Loucy (cell line): Measurements from ENCODE around the gene GTPBP1.

Experiments used
- EZH2phosphoT487 ChIP-seq: fragments of 200-600 bp; IDR thresholded peaks from 2 replicates; pipeline ENCODE4 v1.6.1; 2018; ENCODE audit warnings: antibody characterized with exemption, mild to moderate bottlenecking, moderate library complexity, borderline replicate concordance
- TF ChIP-seq, protein P1 (sequence below): fragments of 200-600 bp; sonication (generic); conservative IDR thresholded peaks from 2 replicates; pipeline ENCODE4 v1.5.1; 2014; ENCODE audit warnings: mild to moderate bottlenecking, antibody characterized with exemption, low read length

DNA sequence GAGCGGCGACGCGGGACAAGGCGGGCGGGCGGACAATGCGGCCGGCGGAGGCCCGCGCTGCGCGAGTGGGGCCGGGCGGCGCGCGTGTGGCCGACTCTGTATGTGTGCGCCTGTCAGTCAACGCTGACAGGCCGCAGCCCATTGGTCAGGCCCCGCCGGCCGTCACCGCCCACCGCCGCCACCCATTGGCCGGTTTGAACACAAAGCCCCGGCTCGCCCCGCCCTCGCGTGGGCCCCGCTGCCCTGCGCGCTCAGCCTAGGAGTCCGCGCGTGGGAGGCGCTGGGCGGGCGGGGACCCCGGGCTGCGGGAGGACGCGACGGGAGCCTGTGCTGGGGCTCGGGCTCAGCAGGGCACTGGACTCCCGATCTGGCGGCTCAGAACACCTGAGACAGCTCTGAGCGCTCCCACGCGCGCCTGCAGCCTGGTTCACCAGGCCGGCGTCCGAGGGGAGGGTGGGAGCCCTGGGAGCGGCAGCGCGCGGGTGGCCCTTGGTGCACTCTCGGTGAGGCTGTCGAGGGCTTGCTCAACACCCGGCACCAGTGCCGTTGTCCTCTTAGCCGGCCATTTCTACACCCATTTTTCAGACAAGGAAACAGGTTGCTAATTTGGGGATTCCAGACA lies 50.3 kb downstream of the GTPBP1 start, which contains the start of gene SUN2:
- TF ChIP-seq, protein P1, sequence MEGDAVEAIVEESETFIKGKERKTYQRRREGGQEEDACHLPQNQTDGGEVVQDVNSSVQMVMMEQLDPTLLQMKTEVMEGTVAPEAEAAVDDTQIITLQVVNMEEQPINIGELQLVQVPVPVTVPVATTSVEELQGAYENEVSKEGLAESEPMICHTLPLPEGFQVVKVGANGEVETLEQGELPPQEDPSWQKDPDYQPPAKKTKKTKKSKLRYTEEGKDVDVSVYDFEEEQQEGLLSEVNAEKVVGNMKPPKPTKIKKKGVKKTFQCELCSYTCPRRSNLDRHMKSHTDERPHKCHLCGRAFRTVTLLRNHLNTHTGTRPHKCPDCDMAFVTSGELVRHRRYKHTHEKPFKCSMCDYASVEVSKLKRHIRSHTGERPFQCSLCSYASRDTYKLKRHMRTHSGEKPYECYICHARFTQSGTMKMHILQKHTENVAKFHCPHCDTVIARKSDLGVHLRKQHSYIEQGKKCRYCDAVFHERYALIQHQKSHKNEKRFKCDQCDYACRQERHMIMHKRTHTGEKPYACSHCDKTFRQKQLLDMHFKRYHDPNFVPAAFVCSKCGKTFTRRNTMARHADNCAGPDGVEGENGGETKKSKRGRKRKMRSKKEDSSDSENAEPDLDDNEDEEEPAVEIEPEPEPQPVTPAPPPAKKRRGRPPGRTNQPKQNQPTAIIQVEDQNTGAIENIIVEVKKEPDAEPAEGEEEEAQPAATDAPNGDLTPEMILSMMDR: no peak
- TF ChIP-seq EZH2phosphoT487: no peak
